H1 (cell line): ENCODE results near the gene DENND1A. TPM values are rescaled to one million over a fixed set of nuclear protein-coding genes. Genes with fewer than 3 reads are reported as not detected.

Experiments used
- CTCF ChIA-PET: fragments of 300-600 bp; sonication (Branson Sonifier 250); formaldehyde crosslinking; loops from one replicate; lab custom pipeline; 2021; ENCODE audit not compliant: partially characterized antibody; lab: Charles Lee
- POLR2A ChIA-PET: fragments of 300-600 bp; sonication (Branson Sonifier 250); formaldehyde crosslinking; loops from one replicate; lab custom pipeline; 2021; ENCODE audit warnings: inconsistent platforms; ENCODE audit not compliant: partially characterized antibody; lab: Charles Lee
- DNase-seq, 2 experiments: peaks; one replicate each; pipeline versions ENCODE4 v3.0.0 to v3.0.0-alpha.2; 2010 to 2022; ENCODE audit warnings: low spot score in 2 of 2, low read depth in 1 of 2, mixed read lengths in 1 of 2
- FAIRE-seq: peaks from 2 replicates; lab custom pipeline; 2011; peaks lifted over from hg19 to GRCh38; lab: Jason Lieb, UNC
- H2AFZ ChIP-seq: 2 replicates; pipeline ENCODE4 v1.8.1; 2012; ENCODE audit warnings: low read length, inconsistent platforms
- H2AK5ac ChIP-seq: 2 replicates; pipeline ENCODE4 v1.6.1; 2013; ENCODE audit warnings: low read depth, low read length
- H2BK120ac ChIP-seq: replicated peaks from 2 replicates; pipeline ENCODE3; 2013; ENCODE audit warnings: low read depth, low read length, inconsistent platforms
- H2BK12ac ChIP-seq: 2 replicates; pipeline ENCODE4 v1.6.1; 2013; ENCODE audit warnings: low read depth, low read length
- H2BK15ac ChIP-seq: 2 replicates; pipeline ENCODE4 v1.6.1; 2013; ENCODE audit warnings: low read length
- H2BK20ac ChIP-seq: 2 replicates; pipeline ENCODE4 v1.6.1; 2013; ENCODE audit warnings: low read length
- H2BK5ac ChIP-seq: 2 replicates; pipeline ENCODE4 v1.6.1; 2013; ENCODE audit warnings: low read depth, low read length
- H3K14ac ChIP-seq: 2 replicates; pipeline ENCODE4 v1.6.1; 2013; ENCODE audit warnings: inconsistent platforms; ENCODE audit not compliant: insufficient read length
- H3K18ac ChIP-seq: 2 replicates; pipeline ENCODE4 v1.6.1; 2013; ENCODE audit warnings: low read length; ENCODE audit errors: extremely low read depth
- H3K23ac ChIP-seq: 2 replicates; pipeline ENCODE4 v1.6.1; 2013; ENCODE audit warnings: inconsistent platforms; ENCODE audit not compliant: insufficient read length
- H3K23me2 ChIP-seq: 2 replicates; pipeline ENCODE4 v1.6.1; 2013; ENCODE audit warnings: low read depth, low read length
- H3K27ac ChIP-seq: 2 replicates; pipeline ENCODE4 v1.6.1; 2011; ENCODE audit warnings: low read depth, low read length, inconsistent platforms
- H3K27me3 ChIP-seq, 4 experiments: replicated peaks in 1 of 4; 1 replicate in 1 of 4; 2 replicates in 3 of 4; pipeline versions ENCODE4 v1.6.1 to v1.8.1; 2011 to 2013; ENCODE audit warnings: low read length in 3 of 4, mild to moderate bottlenecking in 3 of 4, inconsistent platforms in 2 of 4, mixed read lengths in 2 of 4, moderate library complexity in 1 of 4; ENCODE audit not compliant: control insufficient read depth in 3 of 4, insufficient read depth in 3 of 4; ENCODE audit errors: extremely low read depth in 1 of 4
- H3K36me3 ChIP-seq, 4 experiments: 2 replicates each; pipeline versions ENCODE4 v1.6.1 to v1.8.1; 2011 to 2013; ENCODE audit warnings: mild to moderate bottlenecking in 4 of 4, low read length in 3 of 4, moderate library complexity in 2 of 4, control low read depth in 1 of 4, inconsistent platforms in 1 of 4; ENCODE audit not compliant: insufficient read depth in 4 of 4, control insufficient read depth in 2 of 4
- H3K4ac ChIP-seq: replicated peaks from 2 replicates; pipeline ENCODE3; 2013; ENCODE audit warnings: low read length, low read depth, mixed read lengths, inconsistent platforms; ENCODE audit not compliant: insufficient read length
- H3K4me1 ChIP-seq, 4 experiments: replicated peaks in 1 of 4; 1 replicate in 1 of 4; 2 replicates in 3 of 4; pipeline versions ENCODE4 v1.6.1 to v1.8.1; 2011 to 2013; ENCODE audit warnings: low read length in 3 of 4, inconsistent platforms in 2 of 4, mixed read lengths in 1 of 4; ENCODE audit not compliant: insufficient read depth in 4 of 4, control insufficient read depth in 3 of 4
- H3K4me2 ChIP-seq, 2 experiments: 2 replicates each; pipeline versions ENCODE4 v1.6.1 to v1.8.1; 2011 to 2013; ENCODE audit warnings: low read depth in 2 of 2, low read length in 2 of 2, control low read depth in 1 of 2, inconsistent platforms in 1 of 2, mild to moderate bottlenecking in 1 of 2; ENCODE audit not compliant: insufficient read depth in 1 of 2
- H3K4me3 ChIP-seq, 4 experiments: fragments of 200-600, 300-600 bp in 1 of 4; sonication (generic), shearing (Covaris generic), sonication (Bioruptor Twin) in 1 of 4; 2 replicates each; pipeline versions ENCODE4 v1.5.1 to v1.8.1; 2011 to 2016; ENCODE audit warnings: low read length in 4 of 4, low read depth in 3 of 4, control low read depth in 2 of 4, inconsistent platforms in 2 of 4, mild to moderate bottlenecking in 2 of 4, mixed read lengths in 1 of 4, moderate library complexity in 1 of 4; ENCODE audit not compliant: insufficient read depth in 2 of 4; ENCODE audit errors: extremely low read depth in 1 of 4
- H3K56ac ChIP-seq: replicated peaks from 2 replicates; pipeline ENCODE3; 2013; ENCODE audit warnings: low read depth, mild to moderate bottlenecking, mixed read lengths, low read length, inconsistent platforms; ENCODE audit not compliant: insufficient read length
- H3K79me1 ChIP-seq: 2 replicates; pipeline ENCODE4 v1.6.1; 2013; ENCODE audit warnings: low read depth, low read length, control low read depth
- H3K79me2 ChIP-seq, 2 experiments: 2 replicates each; pipeline versions ENCODE4 v1.6.1 to v1.8.1; 2012 to 2013; ENCODE audit warnings: low read length in 2 of 2, mild to moderate bottlenecking in 2 of 2, inconsistent platforms in 1 of 2; ENCODE audit not compliant: insufficient read depth in 2 of 2, control insufficient read depth in 1 of 2
- H3K9ac ChIP-seq, 4 experiments: replicated peaks in 1 of 4; 1 replicate in 1 of 4; 2 replicates in 3 of 4; pipeline versions ENCODE4 v1.6.1 to v1.8.1; 2011 to 2013; ENCODE audit warnings: low read depth in 3 of 4, low read length in 3 of 4, control low read depth in 2 of 4, mild to moderate bottlenecking in 2 of 4, moderate library complexity in 2 of 4, inconsistent platforms in 1 of 4; ENCODE audit errors: extremely low read depth in 1 of 4
- H3K9me3 ChIP-seq, 2 experiments: 2 replicates each; pipeline versions ENCODE4 v1.6.1 to v1.8.1; 2012 to 2013; ENCODE audit warnings: mild to moderate bottlenecking in 2 of 2, moderate library complexity in 2 of 2, control low read depth in 1 of 2, inconsistent platforms in 1 of 2, low read depth in 1 of 2, low read length in 1 of 2, mixed read lengths in 1 of 2; ENCODE audit not compliant: insufficient read depth in 2 of 2
- H4K20me1 ChIP-seq, 2 experiments: replicated peaks in 1 of 2; 2 replicates each; pipeline versions ENCODE3 to v1.8.1; 2011 to 2013; ENCODE audit warnings: inconsistent platforms in 2 of 2, low read length in 2 of 2, mild to moderate bottlenecking in 1 of 2; ENCODE audit not compliant: insufficient read depth in 2 of 2, control insufficient read depth in 1 of 2
- H4K5ac ChIP-seq: 2 replicates; pipeline ENCODE4 v1.6.1; 2013; ENCODE audit warnings: low read length, low read depth, mixed read lengths, inconsistent platforms; ENCODE audit not compliant: insufficient read length
- H4K8ac ChIP-seq: 2 replicates; pipeline ENCODE4 v1.8.0; 2013; ENCODE audit warnings: mild to moderate bottlenecking, moderate library complexity, low read length, inconsistent platforms; ENCODE audit not compliant: insufficient read depth; ENCODE audit errors: extremely low read depth
- H4K91ac ChIP-seq: replicated peaks from 2 replicates; pipeline ENCODE3; 2013; ENCODE audit warnings: low read length, mixed read lengths, inconsistent platforms; ENCODE audit not compliant: insufficient read length
- CBX8 ChIP-seq: fragments of 300-800, 300-1000 bp; sonication (generic); IDR thresholded peaks from 2 replicates; pipeline ENCODE4 v1.7.1; 2016; ENCODE audit warnings: low read depth, low read length, borderline replicate concordance
- CEBPB ChIP-seq: IDR thresholded peaks from 2 replicates; pipeline ENCODE4 v1.6.1; 2012; ENCODE audit warnings: low read depth, low read length
- EP300 ChIP-seq, 2 experiments: IDR thresholded peaks; 1 replicate in 1 of 2; 2 replicates in 1 of 2; pipeline ENCODE4 v1.6.1; 2011 to 2012; ENCODE audit warnings: low read depth in 2 of 2, low read length in 2 of 2, mild to moderate bottlenecking in 2 of 2, borderline replicate concordance in 1 of 2, inconsistent platforms in 1 of 2, moderate library complexity in 1 of 2
- JUND ChIP-seq: IDR thresholded peaks from 2 replicates; pipeline ENCODE4 v1.6.1; 2011; ENCODE audit warnings: mild to moderate bottlenecking, improper control_type of control experiment, low read length
- KDM1A ChIP-seq: fragments of 200-600, 300-600 bp; sonication (generic); IDR thresholded peaks from 2 replicates; pipeline ENCODE4 v1.7.1; 2016; ENCODE audit warnings: mild to moderate bottlenecking, low read length, borderline replicate concordance
- PHF8 ChIP-seq: fragments of 200-600 bp; sonication (generic); conservative IDR thresholded peaks from 2 replicates; pipeline ENCODE4 v1.7.1; 2012; ENCODE audit warnings: low read depth, mild to moderate bottlenecking, inconsistent platforms, low read length, moderate library complexity
- POLR2A ChIP-seq, 2 experiments: IDR thresholded peaks; 1 replicate in 1 of 2; 2 replicates in 1 of 2; pipeline ENCODE4 v1.6.1; 2011; ENCODE audit warnings: low read depth in 2 of 2, low read length in 2 of 2, mild to moderate bottlenecking in 2 of 2; ENCODE audit errors: control extremely low read depth in 1 of 2
- RAD21 ChIP-seq, 2 experiments: IDR thresholded peaks in 1 of 2; conservative IDR thresholded peaks in 1 of 2; 2 replicates each; pipeline ENCODE4 v1.6.1; 2011; ENCODE audit warnings: low read depth in 2 of 2, low read length in 2 of 2, improper control_type of control experiment in 1 of 2, inconsistent platforms in 1 of 2, mild to moderate bottlenecking in 1 of 2, moderate library complexity in 1 of 2
- TBP ChIP-seq: IDR thresholded peaks from 2 replicates; pipeline ENCODE4 v1.6.1; 2011; ENCODE audit warnings: low read depth, low read length, improper control_type of control experiment
- TCF12 ChIP-seq: IDR thresholded peaks from 2 replicates; pipeline ENCODE4 v1.6.1; 2011; ENCODE audit warnings: low read depth, mild to moderate bottlenecking, low read length
- WGBS, 2 experiments: shearing (Covaris generic) in 1 of 2; methylation state at CpG; one replicate each; pipeline versions ENCODE4 v1.1.6 to v1.1.7; 2013 to 2015; ENCODE audit warnings: low lambda C conversion rate in 2 of 2, mixed read lengths in 2 of 2, inconsistent platforms in 1 of 2, low coverage in 1 of 2, missing lambda C conversion rate in 1 of 2; ENCODE audit not compliant: insufficient replicate concordance in 2 of 2, insufficient coverage in 1 of 2, insufficient read length in 1 of 2; ENCODE audit errors: extremely low coverage in 1 of 2, missing lambda C conversion rate in 1 of 2; 5-methylcytosine and 5-hydroxymethylcytosine counted together
- polyA plus RNA-seq, 7 experiments: library from polyadenylated mRNA; depleted of rRNA in 3 of 7; stranded (reverse) in 5 of 7; unstranded in 2 of 7; fragments of >200 nt in 5 of 7; fragments of 200-250 nt in 2 of 7; gene quantifications; 1 replicate in 5 of 7; 2 replicates in 1 of 7; 4 replicates in 1 of 7; pipeline versions ENCODE4 v1.2.1 to v1.2.3, GENCODE V29; 2011 to 2013; ENCODE audit warnings: missing spikeins in 2 of 7, mixed read lengths in 2 of 7
- total RNA-seq: library from RNA; stranded (reverse); fragmentation: NEBNext Ultra II Directional; extraction: Animal tissue kit (Norgen Biotek cat#: 25700); gene quantifications from 2 replicates; pipeline ENCODE4 v1.2.1, GENCODE V29; 2021
- TF ChIP-seq, protein P1 (sequence below): IDR thresholded peaks from 2 replicates; pipeline ENCODE4 v1.6.1; 2011; ENCODE audit warnings: low read length, improper control_type of control experiment

The DENND1A gene
- total and polyA plus RNA-seq, 2 of the 8 experiments (the other 6 are each of a cell fraction or from before 2014, with no cell fraction given), result 24.1 to 26.4 TPM

DNA sequence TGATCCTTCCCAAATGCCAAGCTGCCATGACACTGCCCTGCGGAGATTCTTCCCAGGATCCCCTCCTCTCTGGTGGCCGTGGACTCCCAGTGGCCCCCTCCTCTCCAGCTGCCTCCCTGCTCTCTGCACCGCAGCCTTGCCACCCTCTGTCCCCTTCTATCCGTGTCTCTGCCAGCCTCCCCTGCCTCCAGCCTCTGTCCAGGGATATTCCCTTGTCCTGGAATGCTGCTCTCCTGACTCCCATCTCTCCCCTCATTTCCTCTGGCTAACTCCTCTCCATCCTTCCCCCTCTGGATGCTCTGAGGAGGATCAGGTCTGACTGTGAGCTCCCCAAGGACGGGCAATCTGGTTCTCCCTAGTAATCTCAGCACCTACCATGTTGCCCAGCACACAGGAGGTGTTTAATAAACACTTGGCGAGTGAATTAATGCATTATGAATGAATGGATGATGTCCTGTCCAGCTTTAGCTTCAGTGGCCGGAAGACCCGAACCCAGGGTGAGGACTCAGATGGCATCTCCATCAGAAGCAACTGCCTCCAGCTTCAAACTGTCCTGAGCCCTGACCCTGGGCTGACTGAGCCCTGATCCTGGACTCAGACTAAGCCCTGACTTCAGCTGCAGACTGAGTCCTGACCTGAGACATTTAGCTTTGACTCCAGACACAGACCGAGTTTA lies 581.5 kb downstream of the DENND1A start:
- Histone ChIP-seq H3K18ac (no peak overlapping the region), H3K4me3 (no peak overlapping the region), H3K9ac (no peak overlapping the region; a peak in 1 of 7 replicates), H3K23me2 (peaks cover 11% of the 10 kb centered on the region), H3K4me1 (peaks cover 0 to 9% (median 0%) of the 10 kb centered on the region in 4 experiments; a peak in 2 of 7 replicates), H4K8ac (peak overlapping the region; percentile 5; the same call in 1 of the 2 replicates), H3K23ac (no peak overlapping the region), H3K4ac (no peak overlapping the region), H4K91ac (no peak overlapping the region), H2BK120ac (no peak overlapping the region), H3K4me2 (no peak overlapping the region), H3K79me2 (no peaks in the 10 kb centered on the region), H3K56ac (no peak overlapping the region), H3K27ac (no peak overlapping the region), H2BK12ac (no peak overlapping the region), H3K36me3 (no peaks in the 10 kb centered on the region), H3K79me1 (no peaks in the 10 kb centered on the region), H2BK15ac (no peak overlapping the region), H2BK5ac (no peak overlapping the region), H4K5ac (no peak overlapping the region), H4K20me1 (peaks cover 0 to 10% of the 10 kb centered on the region in 2 experiments), H2BK20ac (peak overlapping the region; percentile 27; the same call in 1 of the 2 replicates), H3K9me3 (no peaks in the 10 kb centered on the region), H3K14ac (no peak overlapping the region), H2AK5ac (no peak overlapping the region), H2AFZ (no peak overlapping the region), H3K27me3 (no peaks in the 10 kb centered on the region; a peak in 2 of 7 replicates)
- CTCF ChIA-PET, result interaction anchor here (0.6 to 22.0 kb wide), 27 partner anchors 7 to 1126 kb away, joined by 3 to 668 read pairs (median 7); no protein-coding TSS in a partner anchor
- DNase-seq (no peak), FAIRE-seq (no peak)
- POLR2A ChIA-PET, result interaction anchor here (1.4 kb wide), 1 partner anchor 435 kb away, joined by 3 read pairs; the partner anchor contains the start of gene ZBTB6
- WGBS, 2 experiments, result 83% methylated on average over 9 of the region's 9 CpGs; no CpG with 5 or more reads in 1 of the 2 experiments
- no peak for TF ChIP-seq RAD21 (IDR thresholded peaks at IDR 0.05 in 1 of 2, conservative IDR thresholded peaks at IDR 0.05 in 1 of 2; ENCODE audit: low read depth in 2 of 2, low read length in 2 of 2)
- TF ChIP-seq KDM1A, result no peak
- no peak for TF ChIP-seq CEBPB
- no peak for TF ChIP-seq TCF12
- TF ChIP-seq PHF8, result no peak
- TF ChIP-seq CBX8, result no peak
- TF ChIP-seq POLR2A (IDR thresholded peaks at IDR 0.05; ENCODE audit: control extremely low read depth in 1 of 2, low read depth in 2 of 2, low read length in 2 of 2), result no peak
- TF ChIP-seq, protein P1, sequence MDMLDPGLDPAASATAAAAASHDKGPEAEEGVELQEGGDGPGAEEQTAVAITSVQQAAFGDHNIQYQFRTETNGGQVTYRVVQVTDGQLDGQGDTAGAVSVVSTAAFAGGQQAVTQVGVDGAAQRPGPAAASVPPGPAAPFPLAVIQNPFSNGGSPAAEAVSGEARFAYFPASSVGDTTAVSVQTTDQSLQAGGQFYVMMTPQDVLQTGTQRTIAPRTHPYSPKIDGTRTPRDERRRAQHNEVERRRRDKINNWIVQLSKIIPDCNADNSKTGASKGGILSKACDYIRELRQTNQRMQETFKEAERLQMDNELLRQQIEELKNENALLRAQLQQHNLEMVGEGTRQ, result no peak
- no peak for TF ChIP-seq EP300 (IDR thresholded peaks at IDR 0.05; ENCODE audit: borderline replicate concordance in 1 of 2, low read depth in 2 of 2, low read length in 2 of 2)
- no peak for TF ChIP-seq TBP
- TF ChIP-seq JUND, result no peak
